Tibial artery (tissue), 4 donors: ENCODE measurements around the gene FANCB.

Experiments
- DNase-seq, 2 donors: peaks; one replicate each; pipeline ENCODE4 v3.0.0-alpha.2; 2019
- H3K27ac ChIP-seq, 2 donors: fragments of 200-600 bp; sonication (generic) in 1 of 2; 1 replicate in 1 of 2; 2 replicates in 1 of 2; pipeline ENCODE4 v1.5.1; 2018 to 2019; ENCODE audit warnings: mild to moderate bottlenecking in 1 of 2
- H3K27me3 ChIP-seq, 2 donors: fragments of 200-600 bp; sonication (generic) in 1 of 2; one replicate each; pipeline versions ENCODE4 v1.5.1 to v1.6.0; 2016 to 2019
- H3K36me3 ChIP-seq, 3 donors: fragments of 200-600 bp; sonication (generic) in 2 of 3; one replicate each; pipeline ENCODE4 v1.5.1; 2016 to 2019; ENCODE audit warnings: mild to moderate bottlenecking in 2 of 3
- H3K4me1 ChIP-seq, 4 donors: fragments of 200-600 bp; sonication (generic) in 2 of 4; 1 replicate in 3 of 4; 2 replicates in 1 of 4; pipeline ENCODE4 v1.5.1; 2016 to 2019
- H3K4me3 ChIP-seq, 2 donors: fragments of 200-600 bp; sonication (generic) in 1 of 2; 1 replicate in 1 of 2; 2 replicates in 1 of 2; pipeline ENCODE4 v1.5.1; 2018 to 2019; ENCODE audit warnings: mild to moderate bottlenecking in 2 of 2
- H3K9me3 ChIP-seq, 3 donors: fragments of 200-600 bp; sonication (generic) in 1 of 3; one replicate each; pipeline ENCODE4 v1.5.1; 2016 to 2019
- intact Hi-C: fragments of 100-400 bp; cut with DNase I; formaldehyde crosslinking; loops from one replicate; pipeline ENCODE4 v1.15.0; 2023; ENCODE audit warnings: low total_unique reads
- TF ChIP-seq, protein P1 (sequence below), 2 experiments: fragments of 200-600 bp in 1 of 2; fragments of 450-650 bp in 1 of 2; IDR thresholded peaks; one replicate each; pipeline ENCODE4 v1.5.1; 2017 to 2019; ENCODE audit warnings: antibody characterized with exemption in 2 of 2, mild to moderate bottlenecking in 1 of 2, moderate library complexity in 1 of 2

The FANCB gene

DNA sequence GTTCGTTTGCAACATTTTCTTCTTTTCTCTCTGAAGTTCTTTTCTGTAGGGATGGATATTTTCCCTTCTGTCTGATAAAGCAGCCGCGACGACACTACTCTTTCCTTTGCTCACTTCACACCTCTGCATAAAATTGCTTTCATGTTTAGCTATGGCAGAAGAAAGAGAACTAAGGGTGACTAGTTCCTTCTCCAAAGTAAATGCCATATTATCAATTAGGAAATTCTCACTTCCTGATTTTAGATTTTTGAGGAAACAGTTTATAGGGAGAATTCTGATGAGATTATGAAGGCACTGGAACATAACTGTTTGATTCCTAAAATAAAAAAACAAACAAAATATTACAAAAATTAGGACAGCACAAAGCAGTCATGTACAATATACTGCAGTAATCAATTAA, 29.2 kb downstream of the FANCB start:
- TF ChIP-seq, protein P1, sequence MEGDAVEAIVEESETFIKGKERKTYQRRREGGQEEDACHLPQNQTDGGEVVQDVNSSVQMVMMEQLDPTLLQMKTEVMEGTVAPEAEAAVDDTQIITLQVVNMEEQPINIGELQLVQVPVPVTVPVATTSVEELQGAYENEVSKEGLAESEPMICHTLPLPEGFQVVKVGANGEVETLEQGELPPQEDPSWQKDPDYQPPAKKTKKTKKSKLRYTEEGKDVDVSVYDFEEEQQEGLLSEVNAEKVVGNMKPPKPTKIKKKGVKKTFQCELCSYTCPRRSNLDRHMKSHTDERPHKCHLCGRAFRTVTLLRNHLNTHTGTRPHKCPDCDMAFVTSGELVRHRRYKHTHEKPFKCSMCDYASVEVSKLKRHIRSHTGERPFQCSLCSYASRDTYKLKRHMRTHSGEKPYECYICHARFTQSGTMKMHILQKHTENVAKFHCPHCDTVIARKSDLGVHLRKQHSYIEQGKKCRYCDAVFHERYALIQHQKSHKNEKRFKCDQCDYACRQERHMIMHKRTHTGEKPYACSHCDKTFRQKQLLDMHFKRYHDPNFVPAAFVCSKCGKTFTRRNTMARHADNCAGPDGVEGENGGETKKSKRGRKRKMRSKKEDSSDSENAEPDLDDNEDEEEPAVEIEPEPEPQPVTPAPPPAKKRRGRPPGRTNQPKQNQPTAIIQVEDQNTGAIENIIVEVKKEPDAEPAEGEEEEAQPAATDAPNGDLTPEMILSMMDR (IDR thresholded peaks at IDR 0.05), result no peak
- Histone ChIP-seq H3K27me3 (no peaks in the 10 kb centered on the region), H3K4me1 (no peaks in the 10 kb centered on the region), H3K36me3 (no peaks in the 10 kb centered on the region), H3K9me3 (no peaks in the 10 kb centered on the region), H3K4me3 (no peak overlapping the region), H3K27ac (no peak overlapping the region)
- intact Hi-C loops, result no loop called here
- no peak for DNase-seq

DNA sequence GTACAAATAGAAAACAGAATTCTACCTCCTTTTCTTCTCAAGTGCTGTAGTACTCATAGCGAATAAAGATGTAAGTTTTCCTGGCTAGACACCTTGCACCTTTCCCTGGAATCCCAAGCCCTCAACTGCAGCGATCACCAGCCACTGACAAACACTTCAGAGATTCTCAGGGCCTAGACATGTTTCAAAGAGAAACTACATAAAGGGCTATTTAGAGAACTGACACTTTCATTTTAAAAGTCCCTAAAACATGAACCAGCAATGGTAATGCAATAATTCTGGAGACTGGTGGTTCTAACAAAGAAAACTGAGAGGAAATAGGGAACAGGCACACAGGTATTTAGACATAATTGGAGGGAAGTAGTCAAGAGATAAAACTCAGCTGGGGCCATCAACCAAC, 35.7 kb downstream of the FANCB start:
- no peak for DNase-seq
- intact Hi-C loops, result no loop called here
- Histone ChIP-seq H3K9me3 (no peaks in the 10 kb centered on the region), H3K4me1 (no peaks in the 10 kb centered on the region), H3K4me3 (no peak overlapping the region), H3K27me3 (no peaks in the 10 kb centered on the region), H3K27ac (no peak overlapping the region), H3K36me3 (no peaks in the 10 kb centered on the region)
- TF ChIP-seq, protein P1 (IDR thresholded peaks at IDR 0.05), result no peak

DNA sequence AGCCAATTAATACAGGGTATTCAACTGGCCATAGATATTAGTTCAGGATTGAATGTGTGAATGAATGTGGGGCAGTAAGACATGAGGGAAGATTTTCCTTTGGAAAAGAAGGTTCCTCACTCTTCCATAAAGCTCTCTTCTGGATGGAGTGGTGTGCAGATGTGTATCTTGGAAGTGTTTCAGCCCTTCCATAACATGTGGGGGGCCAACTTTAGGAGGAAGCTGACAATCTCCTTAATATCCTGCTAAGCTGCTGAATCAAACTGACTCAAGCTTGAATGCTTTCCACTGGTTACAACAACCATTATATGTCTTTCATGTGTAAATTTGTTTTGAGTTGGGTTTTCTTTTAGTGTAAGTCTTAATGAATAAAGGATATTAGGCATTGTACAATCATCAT, 40.3 kb downstream of the FANCB start:
- no peak overlapping the region for H3K4me3 ChIP-seq
- no peak for DNase-seq
- H3K9me3 ChIP-seq, result peaks cover 0 to 11% (median 4%) of the 10 kb centered on the region in 3 donors
- no peak overlapping the region for H3K27ac ChIP-seq
- intact Hi-C loops, result no loop called here
- H3K36me3 ChIP-seq, result no peaks in the 10 kb centered on the region
- H3K4me1 ChIP-seq, result no peaks in the 10 kb centered on the region
- H3K27me3 ChIP-seq, result no peaks in the 10 kb centered on the region
- TF ChIP-seq, protein P1 (IDR thresholded peaks at IDR 0.05), result no peak

DNA sequence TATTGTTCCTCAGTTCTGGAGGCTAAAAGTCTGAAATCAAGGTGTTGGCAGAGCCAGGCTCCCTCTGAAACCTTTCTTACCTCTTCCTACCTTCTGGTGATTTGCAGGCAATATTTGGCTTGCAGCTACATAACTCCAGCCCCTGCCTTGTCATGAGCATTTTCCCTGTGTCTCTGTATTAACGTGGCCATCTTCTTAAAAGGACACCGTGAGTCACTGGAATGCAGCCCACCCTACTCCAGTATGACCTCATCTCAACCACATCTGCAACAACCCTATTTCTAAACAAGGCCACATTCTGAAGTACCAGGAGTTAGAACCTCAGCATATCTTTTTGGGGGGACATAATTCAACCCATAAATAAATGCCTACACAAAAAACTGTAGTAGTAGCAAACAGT, 40.7 kb downstream of the FANCB start:
- Histone ChIP-seq H3K4me1 (no peaks in the 10 kb centered on the region), H3K27ac (no peak overlapping the region), H3K27me3 (no peaks in the 10 kb centered on the region), H3K4me3 (no peak overlapping the region), H3K36me3 (no peaks in the 10 kb centered on the region), H3K9me3 (peaks cover 0 to 11% (median 4%) of the 10 kb centered on the region in 3 donors)
- intact Hi-C loops, result no loop called here
- TF ChIP-seq, protein P1 (IDR thresholded peaks at IDR 0.05), result no peak
- no peak for DNase-seq

- DNase-seq, result no peak
- H3K9me3 ChIP-seq, result peaks cover 0 to 11% (median 4%) of the 10 kb centered on the region in 3 donors
- H3K36me3 ChIP-seq, result no peaks in the 10 kb centered on the region
- no peak overlapping the region for H3K27ac ChIP-seq
- no peak overlapping the region for H3K4me3 ChIP-seq
- no peaks in the 10 kb centered on the region for H3K4me1 ChIP-seq
- TF ChIP-seq, protein P1 (IDR thresholded peaks at IDR 0.05), result no peak
- H3K27me3 ChIP-seq, result no peaks in the 10 kb centered on the region
- intact Hi-C loops, result no loop called here
Measured at GRCh38 chrX:14829643-14830042, 43.2 kb downstream of the FANCB start.

- intact Hi-C loops, result no loop called here
- DNase-seq, result no peak
- H3K4me3 ChIP-seq, result no peak overlapping the region
- H3K27me3 ChIP-seq, result no peaks in the 10 kb centered on the region
- H3K4me1 ChIP-seq, result no peaks in the 10 kb centered on the region
- TF ChIP-seq, protein P1 (IDR thresholded peaks at IDR 0.05), result no peak
- peaks cover 0 to 11% (median 4%) of the 10 kb centered on the region in 3 donors for H3K9me3 ChIP-seq
- H3K27ac ChIP-seq, result no peak overlapping the region
- no peaks in the 10 kb centered on the region for H3K36me3 ChIP-seq
Measured at GRCh38 chrX:14826319-14826718, 46.5 kb downstream of the FANCB start.
